B cell (primary cell): Measurements from ENCODE around the gene NKAIN2. TPM values are rescaled to one million over a fixed set of nuclear protein-coding genes. Genes with fewer than 3 reads are reported as not detected.

Source experiments
- ATAC-seq: fragments of 200-7000 bp; cut with Tn5 transposase; one replicate; pipeline ENCODE4 v1.10.0; 2021; ENCODE audit warnings: low read depth, mild to moderate bottlenecking, moderate number of reproducible peaks, moderate library complexity
- CTCF ChIA-PET: fragments of 350-600 bp; sonication (Branson Sonifier 250); formaldehyde crosslinking; loops from one replicate; lab custom pipeline; 2021; ENCODE audit warnings: antibody characterized with exemption, inconsistent platforms; lab: Charles Lee
- POLR2A ChIA-PET: fragments of 350-600 bp; sonication (Branson Sonifier 250); formaldehyde crosslinking; loops from one replicate; lab custom pipeline; 2021; ENCODE audit warnings: antibody characterized with exemption; lab: Charles Lee
- DNase-seq: peaks from one replicate; pipeline ENCODE4 v3.0.0; 2013
- H2AFZ ChIP-seq: 2 replicates; pipeline ENCODE4 v1.6.1; 2012; ENCODE audit warnings: mild to moderate bottlenecking, low read depth, low read length; ENCODE audit not compliant: insufficient read depth, poor library complexity, severe bottlenecking
- H3K27ac ChIP-seq, 2 donors: 1 replicate in 1 of 2; 2 replicates in 1 of 2; pipeline ENCODE4 v1.5.1; 2012 to 2013; ENCODE audit warnings: low read length in 2 of 2, mild to moderate bottlenecking in 2 of 2, moderate library complexity in 1 of 2
- H3K27me3 ChIP-seq, 4 experiments: fragments of 200-600 bp in 1 of 4; sonication (generic) in 1 of 4; replicated peaks in 1 of 4; 1 replicate in 2 of 4; 2 replicates in 2 of 4; pipeline versions ENCODE4 v1.6.1 to v1.7.0; 2013 to 2016; ENCODE audit warnings: low read length in 3 of 4, mild to moderate bottlenecking in 2 of 4, mixed read lengths in 1 of 4, moderate library complexity in 1 of 4; ENCODE audit not compliant: insufficient read depth in 4 of 4, control insufficient read depth in 3 of 4; ENCODE audit errors: control extremely low read depth in 1 of 4
- H3K36me3 ChIP-seq, 2 experiments: replicated peaks in 1 of 2; 1 replicate in 1 of 2; 2 replicates in 1 of 2; pipeline versions ENCODE4 v1.6.1 to v1.7.1; 2013; ENCODE audit warnings: low read length in 1 of 2; ENCODE audit not compliant: insufficient read depth in 2 of 2, control insufficient read depth in 1 of 2; ENCODE audit errors: control extremely low read depth in 1 of 2, extremely low read depth in 1 of 2
- H3K4me1 ChIP-seq, 2 donors: fragments of 200-600 bp in 1 of 2; sonication (generic) in 1 of 2; 1 replicate in 1 of 2; 2 replicates in 1 of 2; pipeline versions ENCODE4 v1.5.1 to v1.6.1; 2013 to 2017; ENCODE audit warnings: low read length in 2 of 2; ENCODE audit not compliant: control insufficient read depth in 2 of 2, insufficient read depth in 2 of 2
- H3K4me2 ChIP-seq: replicated peaks from 2 replicates; pipeline ENCODE3; 2012; ENCODE audit warnings: mild to moderate bottlenecking, low read depth, low read length; ENCODE audit not compliant: poor library complexity, severe bottlenecking
- H3K4me3 ChIP-seq, 5 experiments: fragments of 200-600 bp in 1 of 5; sonication (generic) in 1 of 5; 1 replicate in 3 of 5; 2 replicates in 2 of 5; pipeline versions ENCODE4 v1.5.1 to v1.7.0; 2011 to 2016; ENCODE audit warnings: low read length in 4 of 5, mild to moderate bottlenecking in 4 of 5, low read depth in 2 of 5, control low read depth in 1 of 5, moderate library complexity in 1 of 5; ENCODE audit not compliant: insufficient read depth in 1 of 5; ENCODE audit errors: control extremely low read depth in 1 of 5, extremely low read depth in 1 of 5
- H3K79me2 ChIP-seq: fragments of 200-600 bp; sonication (generic); one replicate; pipeline ENCODE4 v1.6.0; 2016; ENCODE audit warnings: low read length; ENCODE audit not compliant: control insufficient read depth, insufficient read depth
- H3K9ac ChIP-seq: fragments of 200-600 bp; sonication (generic); 2 replicates; pipeline ENCODE4 v1.6.1; 2017; ENCODE audit warnings: mild to moderate bottlenecking, low read length, moderate library complexity
- H3K9me3 ChIP-seq, 3 donors: one replicate each; pipeline versions ENCODE4 v1.6.1 to v1.7.1; 2013; ENCODE audit warnings: low read length in 2 of 3; ENCODE audit not compliant: control insufficient read depth in 2 of 3, insufficient read depth in 1 of 3; ENCODE audit errors: control extremely low read depth in 1 of 3
- H4K20me1 ChIP-seq: 2 replicates; pipeline ENCODE4 v1.6.0; 2012; ENCODE audit warnings: mild to moderate bottlenecking, low read length; ENCODE audit not compliant: insufficient read depth, control insufficient read depth, poor library complexity, severe bottlenecking
- H3K27ac Mint-ChIP-seq: one replicate; pipeline ENCODE4 v1.8.0; 2021; ENCODE audit warnings: mixed read lengths
- H3K27me3 Mint-ChIP-seq: one replicate; pipeline ENCODE4 v1.8.0; 2021; ENCODE audit warnings: mixed read lengths
- H3K4me1 Mint-ChIP-seq: one replicate; pipeline ENCODE4 v1.8.0; 2021; ENCODE audit warnings: mixed read lengths
- H3K4me3 Mint-ChIP-seq: one replicate; pipeline ENCODE4 v1.8.0; 2021; ENCODE audit warnings: mixed read lengths
- H3K9me3 Mint-ChIP-seq: one replicate; pipeline ENCODE4 v1.8.0; 2022; ENCODE audit warnings: mixed read lengths; ENCODE audit not compliant: insufficient read depth
- EZH2 ChIP-seq: IDR thresholded peaks from 2 replicates; pipeline ENCODE4 v1.6.1; 2012; ENCODE audit warnings: borderline replicate concordance, low read depth, mild to moderate bottlenecking, moderate library complexity, low read length; ENCODE audit not compliant: insufficient read depth, poor library complexity, severe bottlenecking
- WGBS: methylation state at CpG from one replicate; pipeline ENCODE4 v1.1.5; 2013; ENCODE audit warnings: missing lambda C conversion rate; ENCODE audit not compliant: insufficient coverage; 5-methylcytosine and 5-hydroxymethylcytosine counted together
- intact Hi-C: fragments of 100-400 bp; cut with micrococcal nuclease; formaldehyde crosslinking; loops from one replicate; pipeline ENCODE4 v1.10.0; 2022
- polyA minus RNA-seq: library from RNA; depleted of rRNA, polyadenylated mRNA; stranded (reverse); fragments of >200 nt; gene quantifications from 2 replicates; pipeline ENCODE4 v1.2.3, GENCODE V29; 2012
- polyA plus RNA-seq: library from polyadenylated mRNA; depleted of rRNA; stranded (reverse); fragments of >200 nt; gene quantifications from 2 replicates; pipeline ENCODE4 v1.2.3, GENCODE V29; 2012
- total RNA-seq, 2 donors: library from RNA; stranded (reverse); fragments of 120-200 nt in 1 of 2; gene quantifications; 1 replicate in 1 of 2; 2 replicates in 1 of 2; pipeline versions ENCODE4 v1.2.3 to v1.2.4, GENCODE V29; 2013 to 2022
- TF ChIP-seq, protein P1 (sequence below): fragments of 200-600 bp; IDR thresholded peaks from one replicate; pipeline ENCODE4 v1.8.0; 2022; ENCODE audit warnings: antibody characterized with exemption, mild to moderate bottlenecking

NKAIN2 gene
- not detected in 2 replicates for total RNA-seq
- 0.16 TPM for total RNA-seq (2013)
- not detected in 2 replicates for polyA plus RNA-seq
- not detected in 2 replicates for polyA minus RNA-seq

DNA sequence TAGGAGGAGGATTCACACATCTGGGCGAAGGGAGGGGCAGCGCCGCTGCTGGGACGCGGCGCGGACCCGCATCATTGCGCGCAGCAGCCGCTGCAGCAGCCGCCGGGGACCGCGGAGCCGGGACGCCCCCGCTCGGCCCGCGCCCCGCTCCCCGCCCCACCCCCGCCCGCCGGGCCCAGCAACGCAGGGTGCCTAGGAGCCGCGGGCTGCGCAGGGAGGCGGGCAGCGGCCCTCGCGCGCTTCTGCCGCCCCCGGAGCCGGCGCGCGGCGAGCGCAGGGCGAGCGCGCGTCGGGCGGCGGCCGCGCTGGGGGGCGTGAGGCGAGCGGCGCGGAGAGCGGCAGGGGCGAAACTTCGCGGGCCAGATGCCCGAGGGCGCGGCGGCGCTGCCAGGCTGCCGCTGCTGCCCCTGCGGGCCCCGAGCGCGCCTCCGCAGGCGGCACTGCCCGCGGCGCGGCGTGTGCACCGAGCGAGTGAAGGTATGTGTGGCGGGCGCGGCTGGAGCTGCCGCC lies at the start of gene NKAIN2:
Gene NKAIN2, plus strand, starts transcription at position 362 of the 510 bp plus-strand sequence.
- Histone ChIP-seq H2AFZ (peak within 1 kb of the TSS; percentile 45), H3K4me1 (peaks cover 11 to 12% of the 10 kb centered on the region in 2 donors), H3K27ac (no peak within 1 kb of the TSS), H4K20me1 (no peaks in the 10 kb centered on the region), H3K4me3 (peak within 1 kb of the TSS; percentile 6 to 52 (median 44)), H3K36me3 (no peaks in the 10 kb centered on the region), H3K9ac (peak within 1 kb of the TSS; percentile 48), H3K4me2 (peak within 1 kb of the TSS; percentile 80), H3K9me3 (no peaks in the 10 kb centered on the region), H3K27me3 (peaks cover 0 to 17% (median 7%) of the 10 kb centered on the region in 4 experiments), H3K79me2 (no peaks in the 10 kb centered on the region)
- H3K9me3 Mint-ChIP-seq = no peaks in the 10 kb centered on the region
- under 1% methylated on average over 84 of the region's 84 CpGs for WGBS
- H3K4me1 Mint-ChIP-seq = peaks cover 14% of the 10 kb centered on the region
- DNase-seq = no peak
- ATAC-seq = no peak
- H3K4me3 Mint-ChIP-seq = peak within 1 kb of the TSS; percentile 83
- CTCF ChIA-PET = interaction anchor here (0.8 to 1.4 kb wide), 2 partner anchors 11 to 1311 kb away, joined by 3 read pairs; no protein-coding TSS in a partner anchor
- no peak for TF ChIP-seq EZH2
- TF ChIP-seq, protein P1, sequence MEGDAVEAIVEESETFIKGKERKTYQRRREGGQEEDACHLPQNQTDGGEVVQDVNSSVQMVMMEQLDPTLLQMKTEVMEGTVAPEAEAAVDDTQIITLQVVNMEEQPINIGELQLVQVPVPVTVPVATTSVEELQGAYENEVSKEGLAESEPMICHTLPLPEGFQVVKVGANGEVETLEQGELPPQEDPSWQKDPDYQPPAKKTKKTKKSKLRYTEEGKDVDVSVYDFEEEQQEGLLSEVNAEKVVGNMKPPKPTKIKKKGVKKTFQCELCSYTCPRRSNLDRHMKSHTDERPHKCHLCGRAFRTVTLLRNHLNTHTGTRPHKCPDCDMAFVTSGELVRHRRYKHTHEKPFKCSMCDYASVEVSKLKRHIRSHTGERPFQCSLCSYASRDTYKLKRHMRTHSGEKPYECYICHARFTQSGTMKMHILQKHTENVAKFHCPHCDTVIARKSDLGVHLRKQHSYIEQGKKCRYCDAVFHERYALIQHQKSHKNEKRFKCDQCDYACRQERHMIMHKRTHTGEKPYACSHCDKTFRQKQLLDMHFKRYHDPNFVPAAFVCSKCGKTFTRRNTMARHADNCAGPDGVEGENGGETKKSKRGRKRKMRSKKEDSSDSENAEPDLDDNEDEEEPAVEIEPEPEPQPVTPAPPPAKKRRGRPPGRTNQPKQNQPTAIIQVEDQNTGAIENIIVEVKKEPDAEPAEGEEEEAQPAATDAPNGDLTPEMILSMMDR = no peak
- peaks cover 49% of the 10 kb centered on the region for H3K27me3 Mint-ChIP-seq
- POLR2A ChIA-PET = no interaction called here
- no peak within 1 kb of the TSS for H3K27ac Mint-ChIP-seq
- intact Hi-C loops = no loop called here

- intact Hi-C loops = no loop called here
- TF ChIP-seq, protein P1 = no peak
- no peak for TF ChIP-seq EZH2
- Mint-ChIP-seq H3K4me3 (no peak overlapping the region), H3K4me1 (no peaks in the 10 kb centered on the region), H3K27me3 (no peaks in the 10 kb centered on the region), H3K9me3 (no peaks in the 10 kb centered on the region), H3K27ac (no peak overlapping the region)
- DNase-seq = no peak
- ChIA-PET POLR2A (no interaction called here), CTCF (no interaction called here)
- no peaks in the 10 kb centered on the region for H3K79me2 ChIP-seq
- H3K36me3 ChIP-seq = no peaks in the 10 kb centered on the region
- H3K9me3 ChIP-seq = no peaks in the 10 kb centered on the region
- WGBS = 100% methylated on average over 1 of the region's 1 CpG
- H3K4me2 ChIP-seq = no peak overlapping the region
- no peak overlapping the region for H3K27ac ChIP-seq
- no peaks in the 10 kb centered on the region for H3K4me1 ChIP-seq
- no peak overlapping the region for H3K4me3 ChIP-seq
- H4K20me1 ChIP-seq = no peaks in the 10 kb centered on the region
- no peak overlapping the region for H3K9ac ChIP-seq
- no peak overlapping the region for H2AFZ ChIP-seq
- H3K27me3 ChIP-seq = no peaks in the 10 kb centered on the region
- no peak for ATAC-seq
Observed at GRCh38 chr6:123759472-123759871, 44.2 kb upstream of the NKAIN2 start.
